ENCODE measurements around the gene STN1.

GRCh38 chr10:103897241-103897774 lies 20.7 kb downstream of the STN1 start:
- no peak for TF ChIP-seq POLR2AphosphoS5 (IDR thresholded peaks at IDR 0.05; ENCODE audit: low read depth, low read length)
- no peak for TF ChIP-seq POLR2A (IDR thresholded peaks at IDR 0.05; ENCODE audit: low read depth, low read length)
- TF ChIP-seq TAF1 (IDR thresholded peaks at IDR 0.05; ENCODE audit: low read depth, low read length): no peak
- TF ChIP-seq POU2F2 (IDR thresholded peaks at IDR 0.05; ENCODE audit: low read depth, low read length): no peak
- no peak for TF ChIP-seq SPI1 (IDR thresholded peaks at IDR 0.05; ENCODE audit: low read depth, low read length)

All from GM12891 (cell line).